NCI-H774 (cell line): ENCODE data around the gene CCAR1.
A peak's percentile ranks its signal among the peaks of the same experiment; 100 is the strongest.
"Not testable (repeated sequence)": the region's sequence is repeated elsewhere in the genome, so short reads cannot be mapped to it uniquely, and the experiment has no call there.

Source experiments
- DNase-seq: peaks from one replicate; lab custom pipeline; 2025; lab: John Stamatoyannopoulos, UW

CCAR1 gene

GRCh38 chr10:68720793-68721672 lies at the start of gene CCAR1:
TSS of gene CCAR1 (plus strand) at chr10:68721239. CDS start at chr10:68722505, 1,266 bp downstream.
- DNase-seq: peak; percentile 97

GRCh38 chr10:68684413-68684812 lies 36.6 kb upstream of the CCAR1 start:
- no peak for DNase-seq

DNA sequence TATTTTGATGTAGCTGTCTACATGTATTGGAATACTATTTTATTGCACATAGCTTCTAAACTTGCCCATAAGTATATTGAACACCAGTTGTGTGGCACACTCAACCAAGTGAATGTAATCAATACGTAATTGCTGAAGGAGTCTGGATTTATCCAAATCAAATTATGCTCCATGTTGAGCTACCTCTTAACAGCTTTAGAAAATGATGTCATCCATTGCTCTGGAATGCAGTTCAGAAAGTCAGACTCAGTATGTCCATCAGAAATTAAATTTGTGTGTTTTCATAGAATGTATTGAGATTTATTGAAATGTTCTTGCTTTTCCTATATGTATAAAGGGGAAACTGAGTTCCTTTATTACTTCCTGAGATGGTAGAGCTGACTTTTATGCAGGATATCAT lies 25.0 kb upstream of the CCAR1 start:
- no peak for DNase-seq

DNA sequence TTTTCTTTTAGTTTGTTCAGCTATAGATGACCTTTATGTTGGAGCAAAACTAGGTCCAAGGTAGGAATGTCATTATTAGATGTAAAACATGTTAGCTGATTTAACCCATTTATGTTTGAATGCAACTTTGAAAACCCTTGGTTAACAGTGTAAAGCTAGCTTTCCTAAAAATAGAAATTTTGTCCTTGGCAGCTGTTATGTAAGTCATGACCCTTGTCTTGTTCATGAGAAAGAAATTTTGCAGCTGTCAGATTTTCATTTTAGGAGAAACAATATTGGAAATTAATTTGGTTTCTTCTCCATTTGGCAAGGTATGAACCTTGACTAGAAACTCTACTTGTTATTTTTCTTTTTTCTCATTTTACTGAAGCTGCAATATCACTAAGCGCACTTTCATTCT lies 23.9 kb upstream of the CCAR1 start:
- DNase-seq: no peak

GRCh38 chr10:68700197-68700596 lies 20.8 kb upstream of the CCAR1 start:
- no peak for DNase-seq

DNA sequence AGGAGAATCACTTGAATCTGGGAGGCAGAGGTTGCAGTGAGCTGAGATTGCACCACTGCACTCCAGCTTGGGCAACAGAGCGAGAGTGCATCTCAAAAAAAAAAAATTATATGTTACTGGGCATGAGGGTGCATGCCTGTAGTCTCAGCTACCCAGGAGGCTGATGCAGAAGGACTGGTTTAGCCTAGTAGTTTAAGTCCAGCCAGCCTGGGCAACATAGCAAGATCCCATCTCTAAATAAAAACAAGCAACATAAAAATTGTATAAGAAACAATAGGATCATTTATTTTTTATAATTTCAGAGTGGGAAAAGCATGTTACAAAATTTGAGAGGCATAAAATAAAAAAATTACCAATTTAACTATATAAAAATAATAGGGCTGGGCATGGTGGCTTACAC lies 15.5 kb upstream of the CCAR1 start:
- DNase-seq: no peak

GRCh38 chr10:68708987-68709386 lies 12.1 kb upstream of the CCAR1 start:
- DNase-seq: not testable (repeated sequence)

DNA sequence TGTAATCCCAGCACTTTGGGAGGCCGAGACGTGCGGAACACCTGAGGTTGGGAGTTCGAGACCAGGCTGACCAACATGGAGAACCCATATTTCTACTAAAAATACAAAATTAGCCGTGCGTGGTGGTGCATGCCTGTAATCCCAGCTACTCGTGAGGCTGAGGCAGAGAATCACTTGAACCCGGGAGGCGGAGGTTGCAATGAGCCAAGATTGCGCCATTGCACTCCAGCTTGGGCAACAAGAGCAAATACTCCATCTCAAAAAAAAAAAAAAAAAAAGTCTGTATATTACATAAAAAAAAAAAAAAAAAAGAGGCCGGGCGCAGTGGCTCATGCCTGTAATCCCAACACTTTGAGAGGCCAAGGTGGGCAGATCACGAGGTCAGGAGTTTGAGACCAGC lies 8.0 kb upstream of the CCAR1 start:
- DNase-seq: not testable (repeated sequence)

DNA sequence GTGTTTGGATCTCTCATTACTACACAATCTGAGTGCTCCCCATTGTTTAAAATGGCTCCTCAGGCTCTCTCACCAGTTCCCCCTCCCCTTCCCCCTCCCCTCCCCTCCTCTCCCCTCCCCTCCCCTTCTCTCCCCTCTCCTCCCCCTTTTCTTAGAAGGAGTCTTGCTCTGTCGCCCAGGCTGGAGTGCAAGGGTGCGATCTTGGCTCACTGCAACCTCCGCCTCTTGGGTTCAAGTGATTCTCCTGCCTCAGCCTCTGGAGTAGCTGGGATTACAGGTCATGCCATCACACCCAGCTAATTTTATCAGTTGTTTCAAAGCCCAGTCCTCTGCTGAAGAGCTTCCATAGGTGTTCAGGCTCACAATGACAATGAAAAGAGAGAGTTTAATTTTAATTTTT lies 3.6 kb upstream of the CCAR1 start:
- DNase-seq: no peak

DNA sequence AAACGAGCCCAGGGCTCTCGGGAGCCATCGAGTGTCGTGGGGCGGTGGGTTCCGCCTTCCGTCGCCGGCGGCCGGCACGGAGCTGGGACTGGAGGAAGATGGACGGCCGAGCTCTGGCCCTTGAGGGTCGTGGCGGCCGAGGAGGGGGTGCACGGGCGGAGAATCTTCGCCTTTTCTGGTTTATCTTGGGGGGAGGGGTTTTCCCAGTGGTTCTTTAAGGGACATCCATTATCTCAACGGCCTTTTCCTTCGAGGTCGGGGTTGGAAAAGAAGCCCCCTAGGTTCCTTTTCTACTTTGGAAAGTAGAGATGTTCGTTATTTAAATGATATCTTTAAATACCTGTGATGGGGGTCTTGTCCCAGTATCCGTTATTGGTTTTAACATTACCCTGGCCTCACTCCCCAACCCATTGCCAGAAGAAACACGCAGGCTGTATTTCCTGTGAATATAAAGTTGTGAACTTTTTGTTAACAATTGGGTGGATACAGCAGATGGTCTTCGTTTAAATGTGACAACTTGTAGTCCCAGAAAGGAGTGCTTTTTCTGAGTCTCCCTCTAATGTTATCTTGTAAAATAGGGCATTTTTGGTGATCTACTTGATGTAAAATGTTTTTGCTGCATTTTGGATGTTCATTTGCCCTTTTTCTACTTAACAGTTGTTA lies 765 bp downstream of the CCAR1 start:
- no peak for DNase-seq

GRCh38 chr10:68725016-68725415 lies 4.0 kb downstream of the CCAR1 start:
- no peak for DNase-seq

DNA sequence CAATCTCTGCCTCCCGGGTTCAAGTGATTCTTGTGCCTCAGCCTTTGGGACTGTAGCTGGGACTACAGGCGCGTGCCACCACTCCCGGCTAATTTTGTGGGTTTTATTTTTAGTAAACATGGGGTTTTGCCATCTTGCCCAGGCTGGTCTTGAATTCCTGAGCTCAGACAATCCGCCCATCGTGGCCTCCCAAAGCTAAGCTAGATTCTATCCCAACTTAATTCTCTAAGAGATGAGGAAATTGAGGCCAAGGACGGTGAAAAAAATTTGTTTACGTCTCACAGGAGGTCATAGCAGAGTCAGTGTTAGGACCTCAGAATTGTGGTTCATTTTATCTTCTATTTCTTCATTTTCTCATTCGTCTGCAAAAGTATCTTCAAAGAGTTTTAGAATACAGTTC lies 6.1 kb downstream of the CCAR1 start:
- no peak for DNase-seq

GRCh38 chr10:68732651-68733050 lies 11.6 kb downstream of the CCAR1 start:
- DNase-seq: no peak

- no peak for DNase-seq
These were observed 13.3 kb downstream of the CCAR1 start for GRCh38 chr10:68734349-68734748.

- DNase-seq: no peak
These were observed 14.1 kb downstream of the CCAR1 start for GRCh38 chr10:68735119-68735518.

DNA sequence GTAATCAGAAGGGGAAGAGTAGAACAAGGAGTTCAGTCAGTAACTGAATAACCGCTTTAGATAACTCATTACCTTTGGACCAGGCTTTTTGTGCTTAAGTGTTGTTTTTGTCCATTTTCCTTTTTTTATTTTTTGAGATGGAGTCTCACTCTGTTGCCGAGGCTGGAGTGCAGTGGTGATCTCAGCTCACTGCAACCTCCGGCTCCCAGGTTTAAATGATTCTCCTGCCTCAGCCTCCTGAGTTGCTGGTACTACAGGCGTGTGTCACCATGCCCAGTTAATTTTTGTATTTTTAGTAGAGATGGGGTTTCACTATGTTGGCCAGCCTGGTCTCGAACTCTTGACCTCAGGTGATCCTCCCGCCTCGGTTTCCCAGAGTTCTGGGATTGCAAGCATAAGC lies 14.7 kb downstream of the CCAR1 start:
- DNase-seq: not testable (repeated sequence)

DNA sequence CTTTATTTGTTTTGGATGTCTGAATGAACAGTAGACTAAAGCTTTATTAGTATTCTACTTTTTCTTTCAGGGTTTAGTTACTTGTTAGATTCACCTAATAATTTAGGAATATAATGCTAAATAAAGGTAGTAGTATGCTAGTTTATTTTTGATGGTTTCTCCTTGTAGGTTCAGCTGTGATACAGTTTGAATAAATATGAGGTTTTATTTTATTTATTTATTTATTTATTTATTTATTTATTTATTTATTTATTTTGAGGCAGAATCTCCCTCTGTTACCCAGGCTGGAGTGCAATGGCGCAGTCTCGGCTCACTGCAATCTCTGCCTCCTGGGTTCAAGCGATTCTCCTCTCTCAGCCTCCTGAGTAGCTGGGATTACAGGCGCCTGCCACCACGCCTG lies 19.6 kb downstream of the CCAR1 start:
- not testable (repeated sequence) for DNase-seq

DNA sequence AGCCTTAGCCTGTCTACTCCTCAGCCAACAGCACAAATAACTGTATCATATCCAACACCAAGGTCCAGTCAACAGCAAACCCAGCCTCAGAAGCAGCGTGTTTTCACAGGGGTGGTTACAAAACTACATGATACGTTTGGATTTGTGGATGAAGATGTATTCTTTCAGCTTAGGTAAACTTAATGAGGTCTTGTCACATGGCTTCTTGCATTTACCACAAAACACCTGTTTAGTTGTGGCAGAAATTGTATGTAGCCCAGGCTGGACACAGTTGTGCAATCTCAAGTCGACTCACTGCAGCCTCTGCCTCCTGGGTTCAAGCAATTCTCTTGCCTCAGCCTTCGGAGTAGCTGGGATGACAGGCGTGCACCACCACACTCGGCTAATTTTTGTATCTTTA lies 21.4 kb downstream of the CCAR1 start:
- no peak for DNase-seq

- DNase-seq: no peak
These were observed 31.8 kb downstream of the CCAR1 start for GRCh38 chr10:68752711-68753350.

DNA sequence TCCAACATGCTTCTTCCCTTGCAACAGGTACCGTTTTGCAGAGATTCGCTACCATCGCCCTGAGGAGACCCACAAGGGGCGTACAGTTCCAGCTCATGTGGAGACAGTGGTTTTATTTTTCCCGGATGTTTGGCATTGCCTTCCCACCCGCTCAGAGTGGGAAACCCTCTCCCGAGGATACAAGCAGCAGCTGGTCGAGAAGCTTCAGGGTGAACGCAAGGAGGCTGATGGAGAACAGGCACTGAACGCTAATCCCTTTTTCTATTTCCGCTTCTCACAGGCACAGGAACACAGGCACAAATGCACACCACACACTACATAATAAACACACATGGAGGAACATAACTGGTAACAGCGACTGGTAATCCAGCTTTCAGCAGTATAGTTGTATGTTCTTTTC lies 35.2 kb downstream of the CCAR1 start:
- no peak for DNase-seq

- DNase-seq: no peak
These were observed 35.7 kb downstream of the CCAR1 start for GRCh38 chr10:68756766-68757165.

GRCh38 chr10:68759223-68759863 lies 38.3 kb downstream of the CCAR1 start:
- DNase-seq: no peak
